GM12878 (cell line): ENCODE measurements around the gene CSTB. TPM values are rescaled to one million over a fixed set of nuclear protein-coding genes. Genes with fewer than 3 reads are reported as not detected.

Experiments used
- ATAC-seq: fragments of 200-7000 bp; cut with Tn5 transposase; 3 replicates; pipeline ENCODE4 v1.9.1; 2020; ENCODE audit warnings: mild to moderate bottlenecking, moderate library complexity
- BruUV-seq: library from RNA; stranded (reverse); fragments of 400-500 nt; replicated peaks from 2 replicates; lab custom pipeline; 2021; lab: Mats Ljungman, UMichigan
- CTCF ChIA-PET: fragments of 300-600 bp; sonication (Branson Sonifier 250); formaldehyde crosslinking; extraction: SDS; loops from one replicate; lab custom pipeline; 2021; ENCODE audit warnings: inconsistent platforms; lab: Yijun Ruan, JAX
- POLR2A ChIA-PET: fragments of 350-600 bp; formaldehyde crosslinking; extraction: SDS; loops from one replicate; lab custom pipeline; 2021; ENCODE audit warnings: inconsistent platforms; lab: Charles Lee
- RAD21 ChIA-PET: fragments of 300-600 bp; sonication (Branson Sonifier 250); formaldehyde crosslinking; loops from one replicate; lab custom pipeline; 2023; ENCODE audit warnings: antibody characterized with exemption; ENCODE audit not compliant: unreplicated experiment; lab: Charles Lee
- SMC1A ChIA-PET: fragments of 300-600 bp; sonication (Branson Sonifier 250); formaldehyde crosslinking; loops from one replicate; lab custom pipeline; 2023; ENCODE audit not compliant: unreplicated experiment, uncharacterized antibody; lab: Charles Lee
- DNase-seq: peaks from one replicate; pipeline ENCODE4 v3.0.0-alpha.2; 2011; ENCODE audit warnings: low read depth, low spot score
- FAIRE-seq: peaks from 3 replicates; lab custom pipeline; 2011; peaks lifted over from hg19 to GRCh38; lab: Jason Lieb, UNC
- H2AFZ ChIP-seq: 2 replicates; pipeline ENCODE4 v1.6.0; 2011; ENCODE audit warnings: low read depth, low read length, control low read depth; ENCODE audit not compliant: control insufficient read depth
- H3K27ac ChIP-seq: 2 replicates; pipeline ENCODE4 v1.5.1; 2011; ENCODE audit warnings: control low read depth; ENCODE audit not compliant: control insufficient read depth, insufficient read depth
- H3K27me3 ChIP-seq, 2 experiments: replicated peaks in 1 of 2; 2 replicates each; pipeline versions ENCODE4 v1.6.0 to v1.6.1; 2011; ENCODE audit warnings: low read length in 1 of 2; ENCODE audit not compliant: control insufficient read depth in 2 of 2, insufficient read depth in 2 of 2
- H3K36me3 ChIP-seq, 2 experiments: 2 replicates each; pipeline ENCODE4 v1.5.1; 2011; ENCODE audit warnings: low read length in 1 of 2; ENCODE audit not compliant: control insufficient read depth in 2 of 2, insufficient read depth in 2 of 2
- H3K4me1 ChIP-seq: 2 replicates; pipeline ENCODE4 v1.6.1; 2011; ENCODE audit warnings: mild to moderate bottlenecking, low read length, moderate library complexity, mixed read lengths; ENCODE audit not compliant: control insufficient read depth, insufficient read depth
- H3K4me2 ChIP-seq: 2 replicates; pipeline ENCODE4 v1.6.0; 2011; ENCODE audit warnings: control low read depth; ENCODE audit not compliant: control insufficient read depth, insufficient read depth
- H3K4me3 ChIP-seq: fragments of 200-600 bp; sonication (generic); 2 replicates; pipeline ENCODE4 v1.5.1; 2016
- H3K79me2 ChIP-seq: 2 replicates; pipeline ENCODE4 v1.6.0; 2011; ENCODE audit warnings: low read length; ENCODE audit not compliant: control insufficient read depth, insufficient read depth
- H3K9ac ChIP-seq: 2 replicates; pipeline ENCODE4 v1.8.0; 2011; ENCODE audit warnings: low read length, control low read depth, mixed read lengths; ENCODE audit not compliant: control insufficient read depth, insufficient read depth
- H3K9me3 ChIP-seq: replicated peaks from 3 replicates; pipeline ENCODE4 v1.5.1; 2011; ENCODE audit warnings: mild to moderate bottlenecking, low read length; ENCODE audit not compliant: control insufficient read depth, insufficient read depth
- H4K20me1 ChIP-seq: 2 replicates; pipeline ENCODE4 v1.6.0; 2011; ENCODE audit not compliant: control insufficient read depth, insufficient read depth
- CREM ChIP-seq: IDR thresholded peaks from 2 replicates; pipeline ENCODE4 v1.6.1; 2014; ENCODE audit warnings: antibody characterized with exemption, low read depth
- E4F1 ChIP-seq: fragments of 450-650 bp; IDR thresholded peaks from 2 replicates; pipeline ENCODE4 v1.6.1; 2018; ENCODE audit warnings: borderline replicate concordance, mild to moderate bottlenecking; ENCODE audit not compliant: partially characterized antibody
- EED ChIP-seq: sonication (generic); IDR thresholded peaks from 2 replicates; pipeline ENCODE4 v1.6.1; 2016; ENCODE audit warnings: antibody characterized with exemption, low read depth
- ELK1 ChIP-seq: IDR thresholded peaks from 2 replicates; pipeline ENCODE4 v1.6.1; 2012; ENCODE audit warnings: low read depth, low read length, improper control_type of control experiment
- HSF1 ChIP-seq: fragments of 150-350 bp; IDR thresholded peaks from 2 replicates; pipeline ENCODE4 v1.6.1; 2014; ENCODE audit warnings: mild to moderate bottlenecking, low read depth, low read length
- IRF3 ChIP-seq: fragments of 450-650 bp; IDR thresholded peaks from 2 replicates; pipeline ENCODE4 v1.6.1; 2014; ENCODE audit warnings: mild to moderate bottlenecking
- KAT2A ChIP-seq: conservative IDR thresholded peaks from 2 replicates; pipeline ENCODE4 v1.6.1; 2011; ENCODE audit warnings: low read depth, low read length; ENCODE audit not compliant: control insufficient read depth
- NFXL1 ChIP-seq: fragments of 450-650 bp; IDR thresholded peaks from 2 replicates; pipeline ENCODE4 v1.6.1; 2017; ENCODE audit warnings: antibody characterized with exemption, mild to moderate bottlenecking, borderline replicate concordance
- POLR2AphosphoS2 ChIP-seq: IDR thresholded peaks from 2 replicates; pipeline ENCODE4 v1.6.1; 2011; ENCODE audit warnings: low read depth, mild to moderate bottlenecking, low read length, improper control_type of control experiment, moderate library complexity
- REST ChIP-seq: IDR thresholded peaks from 2 replicates; pipeline ENCODE4 v1.6.1; 2012; ENCODE audit warnings: mild to moderate bottlenecking, low read depth, low read length
- SPI1 ChIP-seq: IDR thresholded peaks from 2 replicates; pipeline ENCODE4 v1.6.1; 2011; ENCODE audit warnings: low read depth, mild to moderate bottlenecking, low read length, moderate library complexity, borderline replicate concordance; ENCODE audit not compliant: insufficient read depth
- WRNIP1 ChIP-seq: IDR thresholded peaks from 2 replicates; pipeline ENCODE4 v1.6.1; 2011; ENCODE audit warnings: low read depth, low read length, improper control_type of control experiment, borderline replicate concordance
- WGBS: methylation state at CpG from one replicate; pipeline ENCODE4 v1.1.6; 2016; ENCODE audit warnings: low lambda C conversion rate; ENCODE audit not compliant: insufficient replicate concordance, insufficient coverage; ENCODE audit errors: missing lambda C conversion rate; 5-methylcytosine and 5-hydroxymethylcytosine counted together
- in situ Hi-C: fragments of 300-500 bp; cut with MboI; formaldehyde crosslinking; loops from 9 replicates; pipeline ENCODE4 v1.14.3; 2018; ENCODE audit warnings: mixed read lengths
- intact Hi-C: fragments of 100-400 bp; cut with micrococcal nuclease; formaldehyde crosslinking; loops from one replicate; pipeline ENCODE4 v1.14.2; 2022; ENCODE audit not compliant: unreplicated experiment
- polyA plus RNA-seq, 11 experiments: library from polyadenylated mRNA; depleted of rRNA in 4 of 11; unstranded in 6 of 11; stranded (reverse) in 5 of 11; fragments of >200 nt; fragmentation: Nextera tagmentation in 4 of 11; fragmentation: Illumina TruSeq in 1 of 11; extraction: Ambion mirVana in 4 of 11; extraction: Trizol in 1 of 11; gene quantifications; 1 replicate in 1 of 11; 2 replicates in 10 of 11; pipeline versions ENCODE4 v1.2.1 to v1.2.3, GENCODE V29; 2011 to 2016; ENCODE audit warnings: inconsistent platforms in 2 of 11, missing spikeins in 2 of 11, low read depth in 1 of 11
- total RNA-seq, 4 experiments: library from RNA; depleted of rRNA in 3 of 4; stranded (reverse); fragments of >200 nt in 3 of 4; fragmentation: Illumina TruSeq in 1 of 4; extraction: Trizol in 1 of 4; gene quantifications; 2 replicates each; pipeline versions ENCODE4 v1.2.1 to v1.2.3, GENCODE V29; 2013 to 2021

The CSTB gene
- total and polyA plus RNA-seq, 10 of the 15 experiments (the other 5 are each of a cell fraction or from before 2014, with no cell fraction given), result 12.5 to 82.7 (median 41.9) TPM

- TF ChIP-seq IRF3 (no peak), HSF1 (no peak), SPI1 (no peak)
- TF ChIP-seq, all 136 proteins: peak for 0
Observed at GRCh38 chr21:43758811-43759210, 17.3 kb downstream of the CSTB start (continued).

GRCh38 chr21:43758111-43758641 is 17.9 kb downstream of the CSTB start:
- H3K4me3 ChIP-seq, result no peak overlapping the region
- ChIA-PET CTCF (interaction anchor here (1.4 kb wide), 1 partner anchor 16 kb away, joined by 3 read pairs; no protein-coding TSS in a partner anchor), RAD21 (no interaction called here), POLR2A (no interaction called here), SMC1A (no interaction called here)
- no peak for FAIRE-seq
- no peak overlapping the region for H3K4me2 ChIP-seq
- peaks cover 11 to 33% of the 10 kb centered on the region in 2 experiments; a peak in 3 of 4 replicates for H3K36me3 ChIP-seq
- H3K27ac ChIP-seq, result no peak overlapping the region
- H4K20me1 ChIP-seq, result no peaks in the 10 kb centered on the region
- H2AFZ ChIP-seq, result no peak overlapping the region
- H3K9ac ChIP-seq, result no peak overlapping the region
- H3K4me1 ChIP-seq, result no peaks in the 10 kb centered on the region
- H3K79me2 ChIP-seq, result no peaks in the 10 kb centered on the region
- no peak for DNase-seq
- no peaks in the 10 kb centered on the region for H3K9me3 ChIP-seq
- 95% methylated on average over 18 of the region's 18 CpGs for WGBS
- no peaks in the 10 kb centered on the region for H3K27me3 ChIP-seq
- TSS peak; percentile 36 for BruUV-seq
- no peak for ATAC-seq
- intact Hi-C loops, result no loop called here
- in situ Hi-C loops, result no loop called here
- TF ChIP-seq NFXL1 (no peak), POLR2AphosphoS2 (no peak), E4F1 (no peak), REST (no peak), KAT2A (no peak), ELK1 (no peak), WRNIP1 (no peak), EED (no peak), CREM (no peak)
